Heart left ventricle (tissue), 16 donors: ENCODE data around the gene THSD4. TPM values are rescaled to one million over a fixed set of nuclear protein-coding genes. Genes with fewer than 3 reads are reported as not detected.
A peak's percentile ranks its signal among the peaks of the same experiment; 100 is the strongest.

Experiments used
- ATAC-seq, 4 donors: fragments of 200-7000 bp; cut with Tn5 transposase; one replicate each; pipeline ENCODE4 v1.9.1; 2020 to 2022; ENCODE audit warnings: moderate library complexity in 4 of 4, mild to moderate bottlenecking in 3 of 4, moderate number of reproducible peaks in 1 of 4
- DNase-seq, 5 donors: peaks; one replicate each; pipeline ENCODE4 v3.0.0-alpha.2; 2020
- H3K27ac ChIP-seq, 12 donors: fragments of 200-600 bp; sonication (generic) in 4 of 12; one replicate each; pipeline versions ENCODE4 v1.5.0 to v1.8.0; 2016 to 2022; ENCODE audit warnings: mild to moderate bottlenecking in 2 of 12
- H3K27me3 ChIP-seq, 9 donors: fragments of 200-600 bp; sonication (generic) in 2 of 9; one replicate each; pipeline versions ENCODE4 v1.5.1 to v1.8.0; 2016 to 2022; ENCODE audit warnings: mild to moderate bottlenecking in 3 of 9
- H3K36me3 ChIP-seq, 9 donors: fragments of 200-600 bp; sonication (generic) in 2 of 9; one replicate each; pipeline versions ENCODE4 v1.5.0 to v1.8.0; 2018 to 2022; ENCODE audit warnings: mild to moderate bottlenecking in 2 of 9
- H3K4me1 ChIP-seq, 12 donors: fragments of 200-600 bp; sonication (generic) in 4 of 12; one replicate each; pipeline versions ENCODE4 v1.5.0 to v1.8.0; 2016 to 2022; ENCODE audit warnings: mild to moderate bottlenecking in 3 of 12
- H3K4me3 ChIP-seq, 12 donors: fragments of 200-600 bp; sonication (generic) in 4 of 12; one replicate each; pipeline versions ENCODE4 v1.5.0 to v1.8.0; 2017 to 2022; ENCODE audit warnings: mild to moderate bottlenecking in 9 of 12, moderate library complexity in 4 of 12
- H3K9me3 ChIP-seq, 12 donors: fragments of 200-600 bp; sonication (generic) in 4 of 12; one replicate each; pipeline versions ENCODE4 v1.5.0 to v1.8.0; 2016 to 2022; ENCODE audit warnings: mild to moderate bottlenecking in 1 of 12
- POLR2A ChIP-seq, 2 donors: fragments of 450-650 bp; IDR thresholded peaks; one replicate each; pipeline ENCODE4 v1.6.1; 2017; ENCODE audit warnings: antibody characterized with exemption in 2 of 2, mild to moderate bottlenecking in 2 of 2, moderate library complexity in 2 of 2
- WGBS, 4 donors: extraction: QIAGEN DNeasy Blood & Tissue Kit in 2 of 4; methylation state at CpG; one replicate each; pipeline versions ENCODE4 v1.1.5 to v1.1.7; 2013 to 2018; 5-methylcytosine and 5-hydroxymethylcytosine counted together
- intact Hi-C, 10 donors: fragments of 100-400 bp; cut with DNase I; formaldehyde crosslinking; loops; one replicate each; pipeline versions ENCODE4 v1.11.1 to v1.14.2; 2022
- polyA plus RNA-seq, 2 donors: library from polyadenylated mRNA; stranded (reverse); fragments of 200-250 nt; gene quantifications; one replicate each; pipeline ENCODE4 v1.2.3, GENCODE V29; 2013
- total RNA-seq, 9 donors: library from RNA; depleted of rRNA in 2 of 9; stranded (reverse); fragments of >200 nt in 2 of 9; fragmentation: NEBNext Ultra II Directional in 3 of 9; extraction: Animal tissue kit (Norgen Biotek cat#: 25700) in 3 of 9; gene quantifications; one replicate each; pipeline versions ENCODE4 v1.1.0 to v1.2.4, GENCODE V29; 2016 to 2023
- TF ChIP-seq, protein P1 (sequence below), 12 donors: fragments of 200-600 bp; sonication (generic) in 4 of 12; IDR thresholded peaks; one replicate each; pipeline versions ENCODE4 v1.5.0 to v1.8.0; 2018 to 2022; ENCODE audit warnings: antibody characterized with exemption in 12 of 12, mild to moderate bottlenecking in 5 of 12
- donor health status: ischemic (EF 13 %, LVEDD 7.1; RV severe dilation, severe dysfunction).
- donor health status: healthy with polysubstance abuse.
- donor health status: DM: no; HTN: yes; CAD: no.
- donor health status: DM: no; HTN: no; CAD: no.
- donor health status: ischemic (EF 25% LVEDD 6.9; RV normal size, moderate dysfunction).
- donor health status: ischemic (EF 25% LVEDD 5.7; RV mildly dilated, moderate dysfunction).
- donor health status: healthy.
- donor health status: DM: yes; HTN: yes; CAD: no.
- donor health status: ischemic (EF 35%, LVEDD 5.7; RV mildly dilated, moderate dysfunction).
- donor health status: nonischemic (EF 11% LVEDD 7.7; RV severe dilation, severe dysfunction).
- donor health status: DM: yes; HTN: yes; CAD: no.
- donor health status: PGD.
- donor health status: ischemic (EF 29% LVEDD 5.4; RV normal size, mild dysfunction).
- donor health status: nonischemic (EF 23%, LVEDD 6.1; RV moderate dilation, normal function).

THSD4 gene
- total and polyA plus RNA-seq, 11 donors = 32.6 to 206 (median 93.2) TPM

DNA sequence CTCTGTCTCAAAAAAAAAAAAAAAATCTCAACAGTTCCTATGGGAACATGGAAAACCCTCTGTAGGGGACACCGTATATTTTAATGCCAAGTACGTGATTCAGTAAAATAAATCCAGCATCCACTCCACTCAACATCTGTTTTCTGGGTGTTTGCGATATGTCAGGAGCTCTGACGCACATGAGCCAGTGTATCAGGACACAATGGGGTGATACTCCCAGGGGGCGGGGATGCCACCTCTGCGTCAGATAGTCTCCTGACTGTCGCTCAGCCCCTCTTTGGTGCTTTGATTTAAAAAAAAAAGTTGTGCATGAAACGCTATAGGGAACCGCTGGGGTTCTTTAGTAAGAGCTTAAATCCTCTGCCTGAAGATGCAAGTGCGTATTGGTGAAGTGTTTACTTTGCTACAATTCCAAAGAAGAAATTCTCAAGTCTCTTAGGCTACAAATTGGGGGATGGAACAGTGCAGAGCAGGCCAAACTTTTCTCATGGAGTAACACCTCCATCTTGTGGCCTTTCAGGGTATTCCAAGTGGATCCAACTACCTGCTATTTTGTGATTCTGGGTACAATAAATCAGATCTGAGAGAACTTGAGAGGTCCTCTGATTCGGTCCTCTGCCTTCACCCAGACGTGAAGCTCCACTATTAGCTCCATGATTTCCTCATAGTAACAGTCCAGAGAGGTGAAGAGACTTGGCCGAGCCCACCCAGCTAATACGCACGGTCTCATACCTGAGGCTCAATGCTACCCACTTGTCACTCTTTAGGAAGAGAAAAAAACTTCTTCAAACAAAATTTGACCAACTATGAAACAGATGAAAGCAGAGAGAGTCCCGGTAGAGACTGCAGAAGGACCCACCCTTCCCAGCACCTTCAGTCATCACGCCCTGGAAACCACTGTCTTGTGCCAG lies 685.8 kb downstream of the THSD4 start:
- WGBS, 4 donors = 61 to 65% (median 62%) methylated on average over 17 of the region's 17 CpGs
- DNase-seq = no peak
- H3K4me3 ChIP-seq = no peak overlapping the region
- no peak overlapping the region for H3K27ac ChIP-seq
- no peaks in the 10 kb centered on the region for H3K27me3 ChIP-seq
- TF ChIP-seq POLR2A (IDR thresholded peaks at IDR 0.05) = no peak
- TF ChIP-seq, protein P1, sequence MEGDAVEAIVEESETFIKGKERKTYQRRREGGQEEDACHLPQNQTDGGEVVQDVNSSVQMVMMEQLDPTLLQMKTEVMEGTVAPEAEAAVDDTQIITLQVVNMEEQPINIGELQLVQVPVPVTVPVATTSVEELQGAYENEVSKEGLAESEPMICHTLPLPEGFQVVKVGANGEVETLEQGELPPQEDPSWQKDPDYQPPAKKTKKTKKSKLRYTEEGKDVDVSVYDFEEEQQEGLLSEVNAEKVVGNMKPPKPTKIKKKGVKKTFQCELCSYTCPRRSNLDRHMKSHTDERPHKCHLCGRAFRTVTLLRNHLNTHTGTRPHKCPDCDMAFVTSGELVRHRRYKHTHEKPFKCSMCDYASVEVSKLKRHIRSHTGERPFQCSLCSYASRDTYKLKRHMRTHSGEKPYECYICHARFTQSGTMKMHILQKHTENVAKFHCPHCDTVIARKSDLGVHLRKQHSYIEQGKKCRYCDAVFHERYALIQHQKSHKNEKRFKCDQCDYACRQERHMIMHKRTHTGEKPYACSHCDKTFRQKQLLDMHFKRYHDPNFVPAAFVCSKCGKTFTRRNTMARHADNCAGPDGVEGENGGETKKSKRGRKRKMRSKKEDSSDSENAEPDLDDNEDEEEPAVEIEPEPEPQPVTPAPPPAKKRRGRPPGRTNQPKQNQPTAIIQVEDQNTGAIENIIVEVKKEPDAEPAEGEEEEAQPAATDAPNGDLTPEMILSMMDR (IDR thresholded peaks at IDR 0.05) = peak; percentile 72 to 91 (median 84)
- ATAC-seq = peak; percentile 57 to 84 (median 82)
- no peaks in the 10 kb centered on the region for H3K36me3 ChIP-seq
- peaks cover 0 to 8% (median 2%) of the 10 kb centered on the region in 12 donors for H3K4me1 ChIP-seq
- intact Hi-C loops = loop anchor here (1.0 to 10.0 kb wide), 13 partner anchors 56 to 686 kb away; partner anchors contain the start of gene THSD4 (in 2 of the 10)
- no peaks in the 10 kb centered on the region for H3K9me3 ChIP-seq

GRCh38 chr15:71801935-71802655 lies 686.8 kb downstream of the THSD4 start:
- Histone ChIP-seq H3K4me1 (peaks cover 0 to 11% (median 3%) of the 10 kb centered on the region in 12 donors), H3K9me3 (no peaks in the 10 kb centered on the region), H3K27ac (no peak overlapping the region), H3K36me3 (no peaks in the 10 kb centered on the region), H3K4me3 (no peak overlapping the region), H3K27me3 (no peaks in the 10 kb centered on the region)
- 92 to 96% (median 95%) methylated on average over 23 to 24 of the region's 24 CpGs for WGBS, 4 donors
- no peak for TF ChIP-seq POLR2A (IDR thresholded peaks at IDR 0.05)
- TF ChIP-seq, protein P1 (IDR thresholded peaks at IDR 0.05) = no peak
- intact Hi-C loops = loop anchor here (2.0 to 10.0 kb wide), 12 partner anchors 57 to 687 kb away; partner anchors contain the start of gene THSD4 (in 2 of the 10)
- DNase-seq (no peak), ATAC-seq (no peak)

GRCh38 chr15:71802770-71803169 lies 687.5 kb downstream of the THSD4 start:
- Histone ChIP-seq H3K9me3 (no peaks in the 10 kb centered on the region), H3K27me3 (peaks cover 0 to 5% (median 0%) of the 10 kb centered on the region in 9 donors), H3K27ac (no peak overlapping the region), H3K4me1 (peaks cover 0 to 17% (median 6%) of the 10 kb centered on the region in 12 donors), H3K36me3 (no peaks in the 10 kb centered on the region), H3K4me3 (no peak overlapping the region)
- TF ChIP-seq, protein P1 (IDR thresholded peaks at IDR 0.05) = peak in 6 of 12 donors; percentile 18 to 34 (median 28)
- no peak for TF ChIP-seq POLR2A (IDR thresholded peaks at IDR 0.05)
- intact Hi-C loops = loop anchor here in 9 of 10 donors (5.0 to 10.0 kb wide), 7 partner anchors 58 to 688 kb away; partner anchors contain the start of gene THSD4 (in 2 of the 9)
- WGBS, 4 donors = 53 to 65% (median 60%) methylated on average over 21 of the region's 21 CpGs
- DNase-seq = no peak
- no peak for ATAC-seq
